AG08396 (cell line): ENCODE measurements around the gene ADORA2A.
A peak's percentile ranks its signal among the peaks of the same experiment; 100 is the strongest.

ENCODE experiments used
- DNase-seq: peaks from one replicate; pipeline ENCODE4 v3.0.0; 2012; ENCODE audit warnings: low spot score, mixed read lengths

The ADORA2A gene

DNA sequence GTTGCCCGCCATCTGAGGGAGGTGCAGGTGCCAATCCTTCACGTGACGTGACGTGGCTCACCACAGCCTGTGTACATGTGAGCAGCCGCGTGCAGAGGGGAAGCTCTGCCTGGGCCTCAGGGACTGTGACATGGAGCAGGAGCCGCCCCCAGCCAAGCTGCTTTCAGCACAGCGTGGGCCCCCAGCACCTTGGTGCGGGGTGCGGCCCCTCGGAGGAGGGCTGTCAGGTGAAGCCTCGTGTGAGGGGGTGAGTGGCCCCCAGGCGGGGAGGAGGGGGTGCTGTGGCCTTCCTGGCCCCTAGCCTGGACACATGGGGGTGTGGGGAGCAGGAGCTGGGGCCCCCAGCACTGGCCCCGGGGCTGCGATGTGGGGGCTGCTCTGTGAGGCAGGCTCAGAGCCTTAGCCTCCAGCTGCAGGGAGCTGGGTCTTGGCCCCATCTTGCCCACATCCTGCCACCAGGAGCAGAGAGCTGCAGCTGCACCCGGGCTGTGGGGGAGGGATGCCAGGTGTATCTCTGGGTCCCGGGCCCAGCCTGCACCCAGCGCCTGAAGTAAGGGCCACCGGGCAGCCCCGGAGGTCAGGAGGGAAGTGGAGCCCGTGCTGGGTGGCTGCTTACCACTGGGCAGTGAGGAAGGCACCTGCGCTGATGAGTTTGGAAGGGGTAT is at the start of gene ADORA2A:
Gene ADORA2A, plus strand, starts transcription at position 100 of the 665 bp plus-strand sequence. CDS start 5,806 bp downstream, outside the sequence.
- no peak for DNase-seq

GRCh38 chr22:24379536-24379935 is 47.9 kb upstream of the ADORA2A start:
- no peak for DNase-seq

DNA sequence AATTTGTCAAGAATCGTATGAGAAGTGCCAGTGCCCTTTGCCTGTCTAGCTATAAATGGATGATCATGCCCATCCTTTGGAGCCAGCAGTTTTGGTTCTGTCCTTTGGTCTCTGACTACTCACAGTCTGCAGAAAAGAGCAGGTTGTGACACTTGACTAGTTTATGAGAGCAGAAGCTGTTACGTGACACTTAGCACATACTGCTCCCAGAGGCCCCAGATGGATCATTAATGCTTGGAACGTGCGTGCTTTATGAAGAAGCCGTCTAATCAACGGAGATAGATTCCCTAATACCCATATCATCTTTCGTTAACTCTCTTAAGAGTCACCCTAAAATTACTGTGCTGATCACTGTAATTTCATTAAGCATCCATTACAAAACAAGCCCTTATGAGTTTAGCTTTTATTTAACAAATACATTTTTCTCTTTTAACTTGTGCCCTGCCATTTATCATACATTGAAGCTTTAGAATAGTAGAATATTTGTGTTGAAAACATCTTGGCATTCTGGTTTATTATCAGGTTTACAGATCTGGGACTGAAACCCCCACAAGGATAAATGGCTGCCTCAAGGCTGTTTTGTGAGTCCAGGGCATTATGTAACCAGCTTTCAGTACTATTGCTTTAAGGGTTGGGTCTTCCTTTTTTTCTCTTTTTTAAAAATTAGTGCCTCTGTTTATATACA is 47.0 kb upstream of the ADORA2A start:
- DNase-seq = no peak

DNA sequence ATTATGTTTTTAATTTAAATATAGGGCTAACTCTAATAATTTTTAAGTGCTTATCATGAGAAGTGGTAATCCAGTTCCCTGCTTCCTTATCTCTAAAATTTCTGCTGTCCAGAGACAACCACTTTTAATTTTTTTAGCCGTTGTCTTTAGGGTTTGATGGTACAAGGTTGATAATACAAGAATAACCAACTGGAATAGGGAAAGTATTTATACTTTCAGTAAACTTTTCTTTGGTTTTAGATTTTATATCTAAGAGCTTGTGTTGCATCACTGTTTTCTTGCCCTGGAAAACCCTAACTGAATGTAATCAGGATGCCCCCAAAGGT is 46.5 kb upstream of the ADORA2A start:
- DNase-seq = no peak

DNA sequence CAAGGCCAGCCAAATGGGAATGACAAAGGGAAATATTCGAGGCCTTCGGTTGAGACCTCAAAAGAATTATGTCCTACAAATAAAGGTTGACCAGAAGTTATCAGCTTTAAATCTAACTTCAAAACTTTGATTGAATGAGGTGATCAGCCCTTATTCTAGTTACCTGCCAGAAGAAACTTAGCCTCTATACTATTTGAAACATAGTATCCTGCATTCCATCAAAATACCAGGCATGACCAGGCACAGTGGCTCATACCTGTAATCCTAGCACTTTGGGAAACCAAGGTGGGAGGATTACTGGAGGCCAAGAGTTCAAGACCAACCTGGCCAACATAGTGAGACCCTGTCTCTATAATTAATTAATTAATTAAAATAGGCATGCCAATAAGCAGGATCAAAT is 44.3 kb upstream of the ADORA2A start:
- no peak for DNase-seq

- DNase-seq = no peak
Observed at GRCh38 chr22:24384131-24384530, 43.3 kb upstream of the ADORA2A start.

DNA sequence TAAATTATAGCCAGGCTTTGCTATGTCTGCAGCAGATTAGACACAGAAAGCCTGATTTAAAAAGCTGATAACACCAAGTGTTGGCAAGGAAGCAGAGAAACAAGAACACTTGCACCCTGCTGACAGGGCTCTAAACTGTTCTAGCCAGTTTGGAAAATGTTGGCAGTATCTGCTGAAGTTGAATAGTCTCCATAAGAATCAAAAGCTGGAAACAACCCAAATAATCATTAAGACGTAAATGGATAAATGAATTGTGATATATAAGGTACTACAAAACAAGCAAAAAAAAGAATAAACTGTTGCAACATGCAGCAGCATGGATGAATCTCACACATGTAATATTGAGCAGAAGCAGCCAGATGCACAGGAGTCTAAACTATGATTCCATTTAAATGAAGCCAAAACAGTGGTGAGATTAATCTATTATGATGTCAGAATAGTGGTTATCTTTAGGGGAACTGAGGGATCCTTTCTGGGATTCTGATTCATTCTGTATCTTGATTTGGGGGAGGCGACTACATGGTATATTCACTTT is 40.4 kb upstream of the ADORA2A start:
- DNase-seq = no peak

GRCh38 chr22:24389680-24390079 is 37.7 kb upstream of the ADORA2A start:
- DNase-seq = no peak

DNA sequence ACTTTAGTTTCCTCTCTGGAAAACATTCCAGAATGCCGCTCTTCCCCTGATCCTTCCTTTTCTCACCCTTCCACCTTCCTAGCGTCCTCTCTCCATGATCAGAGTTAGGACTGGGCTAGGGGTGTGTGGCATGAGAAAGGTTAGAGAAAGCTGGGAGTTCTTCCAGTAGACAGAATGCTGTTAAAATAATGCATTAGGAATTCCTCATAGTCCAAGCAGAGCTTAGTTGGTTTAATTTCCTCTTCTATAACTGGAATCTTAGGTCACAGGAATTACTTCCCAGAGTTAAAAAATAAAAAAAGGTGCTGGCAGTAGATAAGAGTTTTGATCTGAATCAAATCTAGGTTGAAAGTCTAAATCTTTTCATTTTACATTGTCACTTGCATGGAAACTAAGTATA is 37.2 kb upstream of the ADORA2A start:
- no peak for DNase-seq

GRCh38 chr22:24390576-24390975 is 36.8 kb upstream of the ADORA2A start:
- no peak for DNase-seq

DNA sequence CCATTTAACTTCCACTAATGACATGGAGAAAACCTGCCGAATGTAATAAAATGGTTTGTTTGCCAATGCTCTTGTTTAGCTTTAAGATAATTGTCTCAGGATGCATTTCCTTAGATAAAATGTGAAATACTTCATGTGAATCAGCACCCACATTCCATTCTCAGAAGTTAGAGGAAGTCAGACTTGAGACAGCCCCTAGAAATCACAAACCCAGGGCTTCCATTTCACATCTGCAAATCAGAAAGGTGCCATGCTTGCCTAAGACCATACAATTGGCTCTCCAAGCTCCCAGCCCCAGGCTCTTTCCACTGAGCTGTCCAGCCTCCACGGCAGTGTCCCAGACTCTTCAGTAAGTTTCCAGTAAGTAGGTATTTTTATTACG is 35.6 kb upstream of the ADORA2A start:
- DNase-seq = no peak

DNA sequence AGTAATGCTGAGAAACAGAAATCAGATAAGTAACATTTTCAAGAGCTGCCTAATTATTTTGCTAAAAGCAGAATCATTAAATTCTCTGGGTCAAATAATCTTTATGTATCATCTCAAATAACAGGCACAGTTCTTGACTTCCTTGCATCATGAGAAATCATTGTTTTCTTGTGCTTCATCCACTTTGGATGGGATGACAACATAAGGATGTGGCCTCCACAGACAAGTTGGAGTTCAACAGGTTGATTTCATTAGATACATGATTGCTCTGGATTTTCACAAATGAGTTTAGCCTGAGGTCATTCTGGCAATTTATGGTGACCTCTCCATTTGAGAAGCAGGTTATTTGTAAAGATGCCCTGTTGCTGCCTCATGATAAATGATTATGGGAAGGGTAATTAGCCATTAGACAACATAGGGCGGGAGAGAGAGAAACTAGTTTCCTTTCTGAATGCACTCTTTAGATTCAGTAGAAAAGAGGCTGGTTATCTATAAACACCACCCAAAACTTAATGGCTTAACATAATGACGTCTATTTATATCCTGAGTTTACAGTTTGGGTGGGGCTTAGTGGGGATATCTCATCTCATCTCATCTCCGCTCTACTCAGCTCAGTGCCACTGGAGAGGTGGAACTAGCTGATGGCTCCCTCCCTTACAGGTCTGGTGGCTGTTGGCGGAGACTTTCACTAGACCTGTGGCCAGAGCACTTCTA is 35.0 kb upstream of the ADORA2A start:
- no peak for DNase-seq

DNA sequence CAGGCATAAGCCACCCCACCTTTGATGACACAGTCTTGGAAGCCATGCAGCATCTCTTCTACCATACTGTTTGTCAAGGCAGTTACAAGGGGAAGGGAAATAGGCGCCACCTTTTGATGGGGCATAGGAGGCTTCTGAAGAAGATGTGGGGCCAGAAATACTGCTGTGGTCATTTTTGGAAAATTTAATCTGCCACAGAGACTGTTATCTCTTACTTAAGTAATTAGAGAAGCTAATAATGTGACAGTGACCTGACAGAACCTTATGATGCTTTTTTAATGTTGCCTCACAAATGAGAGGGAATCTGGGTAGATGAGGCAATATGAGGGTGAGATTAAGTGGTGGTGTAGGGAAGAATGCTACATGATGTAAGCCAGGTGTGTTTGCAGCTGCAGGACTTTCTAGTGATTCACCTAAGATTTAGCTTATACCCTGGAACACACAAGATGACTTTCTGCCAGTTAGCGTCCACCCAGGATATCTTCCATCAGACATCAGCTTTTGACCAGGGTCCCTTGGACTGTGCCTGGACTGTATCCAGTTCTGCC is 34.3 kb upstream of the ADORA2A start:
- DNase-seq = no peak

- DNase-seq = no peak
Observed at GRCh38 chr22:24393848-24394247, 33.6 kb upstream of the ADORA2A start.

DNA sequence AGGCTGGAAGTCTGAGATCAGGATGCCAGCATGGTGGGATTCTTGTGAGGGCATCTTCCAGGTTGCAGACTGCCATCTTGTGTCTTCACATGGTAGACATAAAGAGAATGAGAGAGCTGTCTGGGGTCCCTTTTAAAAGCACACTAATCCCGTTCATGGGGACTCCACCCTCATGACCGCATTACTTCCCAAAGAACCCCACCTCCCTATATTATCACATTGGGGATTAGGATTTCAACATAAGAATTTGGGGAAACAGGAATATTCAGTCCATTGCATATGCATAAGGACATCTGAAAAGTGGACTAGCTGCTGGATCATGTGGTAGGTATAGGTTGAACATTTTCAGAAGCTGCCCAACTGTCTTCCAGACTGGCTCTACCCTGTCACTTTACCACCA is 33.1 kb upstream of the ADORA2A start:
- DNase-seq = no peak

GRCh38 chr22:24398409-24398808 is 29.0 kb upstream of the ADORA2A start:
- DNase-seq = no peak

- DNase-seq = no peak
Observed at GRCh38 chr22:24400034-24400725, 27.2 kb upstream of the ADORA2A start.

GRCh38 chr22:24400726-24401596 is 26.4 kb upstream of the ADORA2A start:
- DNase-seq = no peak

DNA sequence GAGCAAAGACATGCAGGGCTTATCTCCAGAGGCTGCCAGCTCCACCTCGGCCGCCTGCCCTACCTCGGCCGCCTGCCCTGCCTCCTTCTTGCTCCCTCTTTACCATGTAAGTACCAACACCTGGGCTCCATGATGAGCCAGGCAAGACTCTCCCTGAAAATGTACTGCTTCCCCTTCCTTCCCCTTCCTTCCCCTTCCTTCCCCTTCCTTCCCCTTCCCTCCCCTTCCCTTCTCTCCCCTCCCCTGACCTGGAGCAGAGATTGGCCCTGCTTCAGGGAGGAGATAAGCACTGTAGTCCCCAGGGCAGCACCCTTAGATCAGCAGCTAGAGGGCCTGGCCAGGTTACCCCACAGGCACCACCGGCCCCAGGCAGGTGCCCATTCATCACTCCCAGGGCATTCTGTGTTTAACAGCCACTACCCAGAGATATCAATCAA is 25.4 kb upstream of the ADORA2A start:
- DNase-seq = no peak

DNA sequence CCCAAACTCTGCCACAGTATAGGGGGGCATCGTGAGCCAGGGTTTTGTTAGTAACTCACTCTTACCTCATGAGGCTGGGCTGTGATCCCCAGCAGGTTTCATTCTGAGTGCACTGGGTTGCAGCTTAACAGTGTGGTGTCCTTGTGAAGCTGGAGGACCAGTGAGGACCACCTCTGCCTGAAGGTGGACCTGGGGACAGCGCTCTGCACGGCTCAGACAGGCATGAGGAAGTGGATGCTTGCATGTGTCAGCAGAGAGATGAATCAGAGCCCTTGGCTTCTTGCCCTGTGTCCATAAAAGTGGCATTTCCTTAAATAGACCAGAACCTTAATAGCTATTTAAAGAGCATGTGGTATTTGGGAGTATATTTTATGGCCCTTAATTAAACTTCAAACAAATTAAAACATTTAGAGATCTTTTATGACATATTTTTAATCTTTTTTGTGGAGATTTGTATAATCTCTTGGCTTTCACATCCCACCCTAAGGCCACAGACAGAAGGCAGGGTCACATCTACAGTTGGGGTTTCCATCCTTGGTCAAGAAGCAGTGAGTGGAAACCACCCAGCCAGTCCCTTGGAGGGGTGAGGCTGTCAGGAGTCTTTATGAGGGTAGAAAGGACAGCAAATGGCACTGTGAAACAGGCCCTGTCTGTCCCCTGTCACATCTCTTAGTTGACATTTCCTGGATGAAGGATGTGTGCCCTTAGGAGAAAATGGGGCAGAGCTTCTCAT is 24.8 kb upstream of the ADORA2A start:
- peak; percentile 77 for DNase-seq
